Measurements from ENCODE around the gene TSPAN15.

TSPAN15 gene

GRCh38 chr10:69426376-69426727, 24.9 kb upstream of the TSPAN15 start:
- no peak overlapping the region for H3K9ac ChIP-seq (ENCODE audit: low read length)
- H3K27me3 ChIP-seq (ENCODE audit: insufficient read depth, low read length) = no peaks in the 10 kb centered on the region
- H3K27ac ChIP-seq (ENCODE audit: low read depth, low read length) = no peak overlapping the region
- H4K12ac ChIP-seq (ENCODE audit: low read depth, low read length) = no peak overlapping the region
- no peak overlapping the region for H2AK5ac ChIP-seq (ENCODE audit: low read length)
- H2BK120ac ChIP-seq (ENCODE audit: insufficient read depth, low read length, poor library complexity) = no peak overlapping the region
- H2BK12ac ChIP-seq (ENCODE audit: low read length) = no peak overlapping the region
- no peaks in the 10 kb centered on the region for H3K79me2 ChIP-seq (ENCODE audit: control insufficient read depth, insufficient read depth, low read length, poor library complexity)
- H2AFZ ChIP-seq (ENCODE audit: insufficient read depth, low read length, poor library complexity) = no peak overlapping the region
- H4K8ac ChIP-seq (ENCODE audit: low read depth, low read length) = no peak overlapping the region
- no peaks in the 10 kb centered on the region for H3K36me3 ChIP-seq (ENCODE audit: control insufficient read depth in 1 of 2, insufficient read depth in 2 of 2, low read length in 2 of 2)
- H3K4me3 ChIP-seq (ENCODE audit: low read depth, low read length) = no peak overlapping the region
- no peak overlapping the region for H3K14ac ChIP-seq (ENCODE audit: low read length)
- peaks cover 11 to 18% of the 10 kb centered on the region in 2 experiments for H3K4me1 ChIP-seq (ENCODE audit: control insufficient read depth in 1 of 2, insufficient read depth in 2 of 2, low read length in 2 of 2)
- DNase-seq = no peak
- no peak overlapping the region for H2BK5ac ChIP-seq (ENCODE audit: low read depth, low read length, poor library complexity)
- H3K4me2 ChIP-seq (ENCODE audit: low read length) = no peak overlapping the region
- no CpG with 5 or more reads among the region's 4 CpGs for WGBS (ENCODE audit: extremely low coverage, insufficient coverage, insufficient read length)
- peaks cover 3% of the 10 kb centered on the region for H3K79me1 ChIP-seq (ENCODE audit: low read length)
- H4K91ac ChIP-seq (ENCODE audit: low read depth, low read length) = peak overlapping the region; percentile 7
- no peak overlapping the region for H3K18ac ChIP-seq (ENCODE audit: low read length)
- no peak overlapping the region for H3K23ac ChIP-seq (ENCODE audit: low read length)
- H3K9me3 ChIP-seq (ENCODE audit: insufficient read depth, low read depth, low read length) = peaks cover 2% of the 10 kb centered on the region
- no peak overlapping the region for H3K4ac ChIP-seq (ENCODE audit: low read depth, low read length)

GRCh38 chr10:69428165-69428564, 23.1 kb upstream of the TSPAN15 start:
- Histone ChIP-seq H2BK12ac (ENCODE audit: low read length) (no peak overlapping the region), H3K4me1 (ENCODE audit: control insufficient read depth in 1 of 2, insufficient read depth in 2 of 2, low read length in 2 of 2) (peaks cover 11 to 18% of the 10 kb centered on the region in 2 experiments), H4K12ac (ENCODE audit: low read depth, low read length) (no peak overlapping the region), H4K91ac (ENCODE audit: low read depth, low read length) (no peak overlapping the region), H4K8ac (ENCODE audit: low read depth, low read length) (no peak overlapping the region), H3K18ac (ENCODE audit: low read length) (no peak overlapping the region), H3K4me3 (ENCODE audit: low read depth, low read length) (no peak overlapping the region), H3K27me3 (ENCODE audit: insufficient read depth, low read length) (no peaks in the 10 kb centered on the region), H3K36me3 (ENCODE audit: control insufficient read depth in 1 of 2, insufficient read depth in 2 of 2, low read length in 2 of 2) (no peaks in the 10 kb centered on the region), H3K9me3 (ENCODE audit: insufficient read depth, low read depth, low read length) (peaks cover 2% of the 10 kb centered on the region), H3K79me2 (ENCODE audit: control insufficient read depth, insufficient read depth, low read length, poor library complexity) (no peaks in the 10 kb centered on the region), H2BK120ac (ENCODE audit: insufficient read depth, low read length, poor library complexity) (no peak overlapping the region), H3K14ac (ENCODE audit: low read length) (no peak overlapping the region), H3K23ac (ENCODE audit: low read length) (no peak overlapping the region), H3K79me1 (ENCODE audit: low read length) (peaks cover 3% of the 10 kb centered on the region), H2AK5ac (ENCODE audit: low read length) (no peak overlapping the region), H3K4ac (ENCODE audit: low read depth, low read length) (no peak overlapping the region), H2AFZ (ENCODE audit: insufficient read depth, low read length, poor library complexity) (no peak overlapping the region), H3K4me2 (ENCODE audit: low read length) (no peak overlapping the region), H2BK5ac (ENCODE audit: low read depth, low read length, poor library complexity) (no peak overlapping the region), H3K9ac (ENCODE audit: low read length) (no peak overlapping the region), H3K27ac (ENCODE audit: low read depth, low read length) (no peak overlapping the region)
- no peak for DNase-seq
- whole genome bisulfite sequencing (ENCODE audit: extremely low coverage, insufficient coverage, insufficient read length) = no CpG with 5 or more reads among the region's 8 CpGs

- no peak overlapping the region for H3K4me2 ChIP-seq (ENCODE audit: low read length)
- no peaks in the 10 kb centered on the region for H3K36me3 ChIP-seq (ENCODE audit: control insufficient read depth in 1 of 2, insufficient read depth in 2 of 2, low read length in 2 of 2)
- no peak overlapping the region for H3K4me3 ChIP-seq (ENCODE audit: low read depth, low read length)
- no peak overlapping the region for H3K14ac ChIP-seq (ENCODE audit: low read length)
- no peak overlapping the region for H3K4ac ChIP-seq (ENCODE audit: low read depth, low read length)
- H3K9me3 ChIP-seq (ENCODE audit: insufficient read depth, low read depth, low read length) = peaks cover 4% of the 10 kb centered on the region
- no peak overlapping the region for H2BK12ac ChIP-seq (ENCODE audit: low read length)
- DNase-seq = no peak
- no CpG with 5 or more reads among the region's 2 CpGs for WGBS (ENCODE audit: extremely low coverage, insufficient coverage, insufficient read length)
- H3K79me1 ChIP-seq (ENCODE audit: low read length) = peaks cover 16% of the 10 kb centered on the region
- no peak overlapping the region for H3K18ac ChIP-seq (ENCODE audit: low read length)
- H3K79me2 ChIP-seq (ENCODE audit: control insufficient read depth, insufficient read depth, low read length, poor library complexity) = no peaks in the 10 kb centered on the region
- H2BK120ac ChIP-seq (ENCODE audit: insufficient read depth, low read length, poor library complexity) = no peak overlapping the region
- H3K9ac ChIP-seq (ENCODE audit: low read length) = no peak overlapping the region
- no peak overlapping the region for H2AK5ac ChIP-seq (ENCODE audit: low read length)
- no peak overlapping the region for H3K27ac ChIP-seq (ENCODE audit: low read depth, low read length)
- H3K27me3 ChIP-seq (ENCODE audit: insufficient read depth, low read length) = no peaks in the 10 kb centered on the region
- H2AFZ ChIP-seq (ENCODE audit: insufficient read depth, low read length, poor library complexity) = no peak overlapping the region
- H4K8ac ChIP-seq (ENCODE audit: low read depth, low read length) = no peak overlapping the region
- no peak overlapping the region for H4K91ac ChIP-seq (ENCODE audit: low read depth, low read length)
- H2BK5ac ChIP-seq (ENCODE audit: low read depth, low read length, poor library complexity) = no peak overlapping the region
- H3K4me1 ChIP-seq (ENCODE audit: control insufficient read depth in 1 of 2, insufficient read depth in 2 of 2, low read length in 2 of 2) = peaks cover 12 to 13% of the 10 kb centered on the region in 2 experiments
- H4K12ac ChIP-seq (ENCODE audit: low read depth, low read length) = no peak overlapping the region
- no peak overlapping the region for H3K23ac ChIP-seq (ENCODE audit: low read length)
These were observed 17.1 kb upstream of the TSPAN15 start for GRCh38 chr10:69434169-69434568.

GRCh38 chr10:69434926-69435325, 16.3 kb upstream of the TSPAN15 start:
- Histone ChIP-seq H3K18ac (ENCODE audit: low read length) (no peak overlapping the region), H2AFZ (ENCODE audit: insufficient read depth, low read length, poor library complexity) (no peak overlapping the region), H3K36me3 (ENCODE audit: control insufficient read depth in 1 of 2, insufficient read depth in 2 of 2, low read length in 2 of 2) (no peaks in the 10 kb centered on the region), H3K27me3 (ENCODE audit: insufficient read depth, low read length) (no peaks in the 10 kb centered on the region), H2BK5ac (ENCODE audit: low read depth, low read length, poor library complexity) (no peak overlapping the region), H3K27ac (ENCODE audit: low read depth, low read length) (no peak overlapping the region), H3K9me3 (ENCODE audit: insufficient read depth, low read depth, low read length) (peaks cover 4% of the 10 kb centered on the region), H2BK12ac (ENCODE audit: low read length) (no peak overlapping the region), H3K79me1 (ENCODE audit: low read length) (peaks cover 20% of the 10 kb centered on the region), H3K23ac (ENCODE audit: low read length) (peak overlapping the region; percentile 42), H4K8ac (ENCODE audit: low read depth, low read length) (no peak overlapping the region), H3K79me2 (ENCODE audit: control insufficient read depth, insufficient read depth, low read length, poor library complexity) (no peaks in the 10 kb centered on the region), H3K4me2 (ENCODE audit: low read length) (no peak overlapping the region), H3K4me3 (ENCODE audit: low read depth, low read length) (peak overlapping the region; percentile 58), H3K4ac (ENCODE audit: low read depth, low read length) (no peak overlapping the region), H3K4me1 (ENCODE audit: control insufficient read depth in 1 of 2, insufficient read depth in 2 of 2, low read length in 2 of 2) (peaks cover 20% of the 10 kb centered on the region in 2 experiments), H4K12ac (ENCODE audit: low read depth, low read length) (no peak overlapping the region), H2AK5ac (ENCODE audit: low read length) (no peak overlapping the region), H2BK120ac (ENCODE audit: insufficient read depth, low read length, poor library complexity) (no peak overlapping the region), H3K14ac (ENCODE audit: low read length) (no peak overlapping the region), H3K9ac (ENCODE audit: low read length) (no peak overlapping the region), H4K91ac (ENCODE audit: low read depth, low read length) (no peak overlapping the region)
- no CpG with 5 or more reads among the region's 11 CpGs for WGBS (ENCODE audit: extremely low coverage, insufficient coverage, insufficient read length)
- no peak for DNase-seq

Data from trophoblast cell (in vitro differentiated cells and primary cell).